AG04450 (cell line): ENCODE data around the gene ACTL9. TPM values are rescaled to one million over a fixed set of nuclear protein-coding genes. Genes with fewer than 3 reads are reported as not detected.

Experiments
- CTCF ChIA-PET: fragments of 300-600, 350-600 bp; formaldehyde crosslinking; extraction: SDS; loops from one replicate; lab custom pipeline; 2022; ENCODE audit warnings: antibody characterized with exemption, inconsistent platforms; lab: Charles Lee
- POLR2A ChIA-PET: fragments of 350-600 bp; formaldehyde crosslinking; extraction: SDS; loops from one replicate; lab custom pipeline; 2021; ENCODE audit warnings: antibody characterized with exemption, inconsistent platforms; lab: Yijun Ruan, JAX
- DNase-seq: peaks from one replicate; pipeline ENCODE4 v3.0.0-alpha.2; 2011; ENCODE audit warnings: low read depth, low spot score
- H3K27ac ChIP-seq: one replicate; pipeline ENCODE4 v1.5.1; 2012; ENCODE audit warnings: low read depth, low read length, control low read depth
- H3K27me3 ChIP-seq: one replicate; pipeline ENCODE4 v1.6.0; 2012; ENCODE audit warnings: low read length; ENCODE audit not compliant: control insufficient read depth, insufficient read depth
- H3K4me3 ChIP-seq: 2 replicates; pipeline ENCODE4 v1.5.1; 2011; ENCODE audit warnings: mild to moderate bottlenecking, low read depth, low read length, control low read depth
- H3K9me3 ChIP-seq: 2 replicates; pipeline ENCODE4 v1.5.1; 2012; ENCODE audit warnings: low read length; ENCODE audit not compliant: control insufficient read depth, insufficient read depth
- polyA plus RNA-seq: library from polyadenylated mRNA; depleted of rRNA; stranded (reverse); fragments of >200 nt; gene quantifications from 2 replicates; pipeline ENCODE4 v1.2.3, GENCODE V29; 2011
- TF ChIP-seq, protein P1 (sequence below): IDR thresholded peaks from 2 replicates; pipeline ENCODE4 v1.5.1; 2011; ENCODE audit warnings: low read depth, low read length, control low read depth, inconsistent platforms

Gene ACTL9
- polyA plus RNA-seq, 1 experiment: not detected

GRCh38 chr19:8662263-8662662 is 36.3 kb downstream of the ACTL9 start:
- no peak overlapping the region for H3K27ac ChIP-seq
- H3K9me3 ChIP-seq: peaks cover 3% of the 10 kb centered on the region; the same call in 1 of the 2 replicates
- no peaks in the 10 kb centered on the region for H3K27me3 ChIP-seq
- ChIA-PET CTCF (no interaction called here), POLR2A (no interaction called here)
- TF ChIP-seq, protein P1, sequence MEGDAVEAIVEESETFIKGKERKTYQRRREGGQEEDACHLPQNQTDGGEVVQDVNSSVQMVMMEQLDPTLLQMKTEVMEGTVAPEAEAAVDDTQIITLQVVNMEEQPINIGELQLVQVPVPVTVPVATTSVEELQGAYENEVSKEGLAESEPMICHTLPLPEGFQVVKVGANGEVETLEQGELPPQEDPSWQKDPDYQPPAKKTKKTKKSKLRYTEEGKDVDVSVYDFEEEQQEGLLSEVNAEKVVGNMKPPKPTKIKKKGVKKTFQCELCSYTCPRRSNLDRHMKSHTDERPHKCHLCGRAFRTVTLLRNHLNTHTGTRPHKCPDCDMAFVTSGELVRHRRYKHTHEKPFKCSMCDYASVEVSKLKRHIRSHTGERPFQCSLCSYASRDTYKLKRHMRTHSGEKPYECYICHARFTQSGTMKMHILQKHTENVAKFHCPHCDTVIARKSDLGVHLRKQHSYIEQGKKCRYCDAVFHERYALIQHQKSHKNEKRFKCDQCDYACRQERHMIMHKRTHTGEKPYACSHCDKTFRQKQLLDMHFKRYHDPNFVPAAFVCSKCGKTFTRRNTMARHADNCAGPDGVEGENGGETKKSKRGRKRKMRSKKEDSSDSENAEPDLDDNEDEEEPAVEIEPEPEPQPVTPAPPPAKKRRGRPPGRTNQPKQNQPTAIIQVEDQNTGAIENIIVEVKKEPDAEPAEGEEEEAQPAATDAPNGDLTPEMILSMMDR: no peak
- DNase-seq: no peak
- no peak overlapping the region for H3K4me3 ChIP-seq

- H3K9me3 ChIP-seq: peaks cover 3% of the 10 kb centered on the region; the same call in 1 of the 2 replicates
- TF ChIP-seq, protein P1: no peak
- DNase-seq: no peak
- CTCF ChIA-PET: no interaction called here
- no peak overlapping the region for H3K4me3 ChIP-seq
- H3K27ac ChIP-seq: no peak overlapping the region
- no peaks in the 10 kb centered on the region for H3K27me3 ChIP-seq
- POLR2A ChIA-PET: interaction anchor here (0.5 kb wide), 1 partner anchor 329 kb away, joined by 3 read pairs; no protein-coding TSS in a partner anchor
Observed at GRCh38 chr19:8659905-8660304, 38.7 kb downstream of the ACTL9 start.

DNA sequence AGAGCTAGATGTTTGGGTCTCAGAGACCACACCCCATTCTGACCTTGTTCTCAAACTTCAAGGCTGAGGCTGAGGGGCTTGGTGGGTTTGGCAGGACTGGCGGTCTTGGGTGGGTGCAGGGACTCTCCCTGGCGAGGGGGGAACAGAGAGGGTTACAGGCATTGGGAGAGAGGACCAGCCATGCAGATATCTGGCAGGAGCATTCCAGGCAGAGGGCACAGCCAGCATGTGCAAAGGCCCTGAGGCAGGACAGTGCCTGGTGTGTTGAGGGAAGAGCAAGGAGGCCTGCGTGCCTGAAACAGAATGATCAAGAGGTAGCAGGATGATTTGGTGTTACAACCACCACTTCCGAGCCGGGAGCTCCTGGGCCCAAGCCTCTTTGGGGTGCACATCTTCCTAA is 40.7 kb downstream of the ACTL9 start:
- CTCF ChIA-PET: no interaction called here
- H3K9me3 ChIP-seq: no peaks in the 10 kb centered on the region
- H3K4me3 ChIP-seq: no peak overlapping the region
- no peak overlapping the region for H3K27ac ChIP-seq
- DNase-seq: no peak
- POLR2A ChIA-PET: no interaction called here
- TF ChIP-seq, protein P1: no peak
- no peaks in the 10 kb centered on the region for H3K27me3 ChIP-seq

GRCh38 chr19:8655340-8655709 is 43.3 kb downstream of the ACTL9 start:
- no peaks in the 10 kb centered on the region for H3K27me3 ChIP-seq
- no peak for DNase-seq
- TF ChIP-seq, protein P1: no peak
- no peak overlapping the region for H3K27ac ChIP-seq
- ChIA-PET CTCF (interaction anchor here (0.7 to 3.6 kb wide), 8 partner anchors 10 to 74 kb away, joined by 3 to 26 read pairs (median 4); no protein-coding TSS in a partner anchor), POLR2A (no interaction called here)
- H3K9me3 ChIP-seq: no peaks in the 10 kb centered on the region
- no peak overlapping the region for H3K4me3 ChIP-seq

- H3K27me3 ChIP-seq: no peaks in the 10 kb centered on the region
- TF ChIP-seq, protein P1: peak; percentile 94
- H3K27ac ChIP-seq: no peak overlapping the region
- ChIA-PET POLR2A (no interaction called here), CTCF (interaction anchor here (0.6 to 3.6 kb wide), 15 partner anchors 10 to 1140 kb away, joined by 3 to 26 read pairs (median 4); no protein-coding TSS in a partner anchor)
- H3K9me3 ChIP-seq: no peaks in the 10 kb centered on the region
- no peak overlapping the region; the same call in 1 of the 2 replicates for H3K4me3 ChIP-seq
- no peak for DNase-seq
Observed at GRCh38 chr19:8654591-8655339, 43.8 kb downstream of the ACTL9 start.
